ENCODE measurements around the gene FLNC.
A peak's percentile ranks its signal among the peaks of the same experiment; 100 is the strongest.

Gene FLNC, protein sequence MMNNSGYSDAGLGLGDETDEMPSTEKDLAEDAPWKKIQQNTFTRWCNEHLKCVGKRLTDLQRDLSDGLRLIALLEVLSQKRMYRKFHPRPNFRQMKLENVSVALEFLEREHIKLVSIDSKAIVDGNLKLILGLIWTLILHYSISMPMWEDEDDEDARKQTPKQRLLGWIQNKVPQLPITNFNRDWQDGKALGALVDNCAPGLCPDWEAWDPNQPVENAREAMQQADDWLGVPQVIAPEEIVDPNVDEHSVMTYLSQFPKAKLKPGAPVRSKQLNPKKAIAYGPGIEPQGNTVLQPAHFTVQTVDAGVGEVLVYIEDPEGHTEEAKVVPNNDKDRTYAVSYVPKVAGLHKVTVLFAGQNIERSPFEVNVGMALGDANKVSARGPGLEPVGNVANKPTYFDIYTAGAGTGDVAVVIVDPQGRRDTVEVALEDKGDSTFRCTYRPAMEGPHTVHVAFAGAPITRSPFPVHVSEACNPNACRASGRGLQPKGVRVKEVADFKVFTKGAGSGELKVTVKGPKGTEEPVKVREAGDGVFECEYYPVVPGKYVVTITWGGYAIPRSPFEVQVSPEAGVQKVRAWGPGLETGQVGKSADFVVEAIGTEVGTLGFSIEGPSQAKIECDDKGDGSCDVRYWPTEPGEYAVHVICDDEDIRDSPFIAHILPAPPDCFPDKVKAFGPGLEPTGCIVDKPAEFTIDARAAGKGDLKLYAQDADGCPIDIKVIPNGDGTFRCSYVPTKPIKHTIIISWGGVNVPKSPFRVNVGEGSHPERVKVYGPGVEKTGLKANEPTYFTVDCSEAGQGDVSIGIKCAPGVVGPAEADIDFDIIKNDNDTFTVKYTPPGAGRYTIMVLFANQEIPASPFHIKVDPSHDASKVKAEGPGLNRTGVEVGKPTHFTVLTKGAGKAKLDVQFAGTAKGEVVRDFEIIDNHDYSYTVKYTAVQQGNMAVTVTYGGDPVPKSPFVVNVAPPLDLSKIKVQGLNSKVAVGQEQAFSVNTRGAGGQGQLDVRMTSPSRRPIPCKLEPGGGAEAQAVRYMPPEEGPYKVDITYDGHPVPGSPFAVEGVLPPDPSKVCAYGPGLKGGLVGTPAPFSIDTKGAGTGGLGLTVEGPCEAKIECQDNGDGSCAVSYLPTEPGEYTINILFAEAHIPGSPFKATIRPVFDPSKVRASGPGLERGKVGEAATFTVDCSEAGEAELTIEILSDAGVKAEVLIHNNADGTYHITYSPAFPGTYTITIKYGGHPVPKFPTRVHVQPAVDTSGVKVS (N-terminal part only)

DNA sequence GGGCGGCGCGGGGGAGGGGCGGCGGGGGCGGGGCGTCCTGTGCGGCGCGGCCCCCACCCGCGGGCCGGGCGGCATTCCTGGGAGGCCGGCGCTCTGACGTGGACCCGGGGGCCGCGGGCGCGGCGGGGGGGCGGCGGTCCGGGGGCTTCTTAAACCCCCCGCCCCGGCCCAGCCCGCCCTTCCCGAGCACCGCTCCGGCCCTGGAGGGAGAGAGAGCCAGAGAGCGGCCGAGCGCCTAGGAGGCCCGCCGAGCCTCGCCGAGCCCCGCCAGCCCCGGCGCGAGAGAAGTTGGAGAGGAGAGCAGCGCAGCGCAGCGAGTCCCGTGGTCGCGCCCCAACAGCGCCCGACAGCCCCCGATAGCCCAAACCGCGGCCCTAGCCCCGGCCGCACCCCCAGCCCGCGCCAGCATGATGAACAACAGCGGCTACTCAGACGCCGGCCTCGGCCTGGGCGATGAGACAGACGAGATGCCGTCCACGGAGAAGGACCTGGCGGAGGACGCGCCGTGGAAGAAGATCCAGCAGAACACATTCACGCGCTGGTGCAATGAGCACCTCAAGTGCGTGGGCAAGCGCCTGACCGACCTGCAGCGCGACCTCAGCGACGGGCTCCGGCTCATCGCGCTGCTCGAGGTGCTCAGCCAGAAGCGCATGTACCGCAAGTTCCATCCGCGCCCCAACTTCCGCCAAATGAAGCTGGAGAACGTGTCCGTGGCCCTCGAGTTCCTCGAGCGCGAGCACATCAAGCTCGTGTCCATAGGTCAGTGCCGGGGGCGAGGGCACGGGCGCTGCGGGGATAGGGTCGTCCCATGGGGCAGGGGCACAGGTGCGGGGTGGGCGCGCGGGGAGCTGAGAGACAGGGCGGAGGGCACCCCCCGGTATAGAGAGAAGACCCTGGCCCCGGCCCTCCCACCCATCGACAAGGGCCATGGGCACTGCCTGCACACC lies at the start of gene FLNC:
FLNC (plus strand) TSS at position 176 of the 947 bp plus-strand sequence; CDS start at position 408, 232 bp downstream.
- peak in 1 of 2 experiments; percentile 12 for DNase-seq (ENCODE audit: low read depth in 2 of 2)

DNA sequence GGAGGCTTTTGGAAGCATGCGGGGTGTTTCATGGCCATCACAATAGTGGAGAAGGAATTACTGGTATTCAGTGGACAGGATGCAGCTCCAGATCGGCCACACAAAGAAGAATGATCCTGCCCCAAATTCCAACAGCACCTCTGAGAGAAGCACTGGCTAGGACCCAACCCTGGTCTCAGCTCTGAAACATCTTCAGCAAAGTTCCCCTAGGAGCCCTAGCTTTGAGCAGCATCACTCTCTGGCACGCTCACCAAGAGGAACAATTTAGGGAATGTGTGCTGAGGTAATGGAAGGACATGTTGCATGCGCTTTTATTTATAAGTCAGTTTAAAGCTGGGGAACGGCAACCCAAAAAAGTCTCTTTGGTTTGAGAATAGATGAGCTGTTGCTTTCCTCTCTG lies 49.1 kb upstream of the FLNC start:
- DNase-seq (ENCODE audit: low read depth in 2 of 2), result no peak

DNA sequence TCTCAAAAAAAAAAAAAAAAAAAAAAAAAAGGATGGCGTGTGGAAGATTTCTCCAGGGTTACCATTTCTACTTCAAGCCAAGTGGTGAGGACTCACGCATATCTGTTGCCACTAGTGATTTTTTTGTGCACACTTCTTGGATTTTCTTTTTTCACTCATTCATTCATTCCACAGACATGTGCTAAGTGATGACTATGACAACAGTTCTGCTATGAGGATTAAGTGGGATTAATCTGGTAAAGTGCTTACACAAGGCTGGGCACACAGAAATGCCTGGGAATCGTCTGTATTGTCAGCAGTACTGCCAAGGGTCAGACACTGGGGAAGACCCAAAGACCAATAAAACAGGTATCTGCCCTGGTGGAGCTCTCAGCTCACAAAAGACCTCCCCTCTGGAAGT lies 48.4 kb upstream of the FLNC start:
- DNase-seq (ENCODE audit: low read depth in 2 of 2), result no peak

DNA sequence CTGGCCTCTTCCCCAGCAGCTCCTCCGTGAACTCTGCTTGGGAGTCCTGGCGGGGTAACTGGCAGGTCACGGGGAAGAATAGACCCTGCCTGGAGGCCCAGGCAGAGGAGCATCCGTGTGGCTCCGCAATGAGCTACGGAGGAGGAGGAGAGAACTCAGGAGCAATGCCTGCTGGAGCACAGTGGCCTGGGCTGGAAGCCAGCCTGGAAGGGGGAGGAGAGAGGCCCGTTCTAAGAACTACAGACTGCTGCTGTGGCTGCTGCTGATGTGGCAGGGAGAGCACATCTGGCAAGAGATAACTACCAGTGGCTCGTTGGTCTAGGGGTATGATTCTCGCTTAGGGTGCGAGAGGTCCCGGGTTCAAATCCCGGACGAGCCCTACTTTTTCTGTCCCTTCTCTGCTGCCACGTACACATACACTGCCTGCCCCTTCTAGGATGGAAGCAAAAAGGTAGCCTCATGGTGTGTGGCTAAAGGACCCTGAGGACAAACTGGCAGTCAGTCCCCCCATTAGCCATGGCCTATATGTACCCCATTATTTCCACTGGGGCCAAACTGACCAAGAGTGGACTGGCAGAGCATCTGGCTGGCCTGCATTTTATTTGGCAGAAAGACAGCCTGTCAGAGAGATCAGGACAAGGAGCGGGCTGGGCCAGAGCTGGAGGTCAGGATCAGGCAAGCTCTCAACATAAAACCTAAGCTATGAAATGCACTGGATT lies 46.9 kb upstream of the FLNC start:
- DNase-seq (ENCODE audit: low read depth in 2 of 2), result no peak

DNA sequence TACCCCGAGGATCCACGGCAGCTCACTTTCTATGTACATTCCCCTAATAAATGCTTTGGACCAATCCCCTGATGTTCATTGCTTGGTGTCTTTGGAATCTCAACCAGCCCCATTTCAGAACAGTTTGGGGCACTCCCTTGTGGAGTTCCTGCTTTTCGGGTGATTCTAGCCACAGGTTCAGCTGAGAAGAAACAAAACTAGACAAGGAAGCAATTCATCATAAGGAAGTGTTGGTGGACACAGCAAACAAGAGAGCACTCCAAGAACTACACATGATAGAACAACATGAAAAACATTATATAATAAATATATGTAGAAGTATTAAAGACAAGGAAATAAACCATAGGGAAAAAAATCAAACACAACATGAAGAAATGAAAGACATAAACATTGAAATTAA lies 44.5 kb upstream of the FLNC start:
- DNase-seq (ENCODE audit: low read depth in 2 of 2), result no peak

DNA sequence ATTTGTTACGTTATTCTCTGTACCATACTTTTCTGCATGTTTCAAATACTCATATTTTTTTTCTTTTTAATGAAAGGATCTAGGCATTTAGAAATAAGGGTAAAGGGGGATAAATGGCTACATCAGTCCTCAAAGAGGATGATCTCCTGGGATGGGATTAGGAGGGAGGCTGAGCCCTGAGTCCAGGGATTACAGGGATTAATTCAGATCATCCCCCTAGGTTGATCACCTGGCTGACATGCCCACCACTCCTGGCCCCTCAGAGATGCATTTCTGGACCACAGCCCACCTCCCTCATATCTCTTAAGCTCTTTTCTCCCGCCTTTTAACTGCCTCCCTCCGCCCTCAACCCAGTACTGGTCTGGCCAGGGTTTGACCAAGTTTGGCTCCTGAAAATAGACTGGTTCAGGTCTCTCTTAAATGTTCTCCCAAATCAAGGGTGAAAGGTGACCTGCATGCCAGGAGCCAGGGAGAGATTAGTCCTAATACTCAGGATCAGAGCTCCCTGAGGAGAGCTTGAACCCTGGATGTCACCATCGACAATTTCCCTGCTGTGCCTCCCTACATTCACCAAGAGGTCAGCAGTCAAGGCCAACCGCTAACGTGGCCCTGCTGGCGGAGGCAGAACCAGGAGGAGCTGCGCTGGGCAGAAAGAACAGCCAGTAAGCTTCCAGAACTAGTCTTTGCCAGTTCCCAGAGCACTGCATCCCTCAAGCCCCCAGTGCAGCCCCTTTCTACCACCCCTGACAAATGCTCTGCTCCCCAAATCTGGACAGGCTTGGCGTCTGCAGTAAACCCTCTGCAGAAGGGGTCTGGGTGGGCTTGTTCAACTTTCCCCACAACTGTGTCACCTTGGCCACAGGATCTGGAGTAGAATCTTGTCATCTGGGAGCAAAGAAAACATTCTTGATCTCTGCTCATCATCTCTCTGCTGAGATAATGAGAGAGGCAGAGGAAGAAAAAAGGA lies 41.5 kb upstream of the FLNC start:
- DNase-seq (ENCODE audit: low read depth in 2 of 2), result no peak

DNA sequence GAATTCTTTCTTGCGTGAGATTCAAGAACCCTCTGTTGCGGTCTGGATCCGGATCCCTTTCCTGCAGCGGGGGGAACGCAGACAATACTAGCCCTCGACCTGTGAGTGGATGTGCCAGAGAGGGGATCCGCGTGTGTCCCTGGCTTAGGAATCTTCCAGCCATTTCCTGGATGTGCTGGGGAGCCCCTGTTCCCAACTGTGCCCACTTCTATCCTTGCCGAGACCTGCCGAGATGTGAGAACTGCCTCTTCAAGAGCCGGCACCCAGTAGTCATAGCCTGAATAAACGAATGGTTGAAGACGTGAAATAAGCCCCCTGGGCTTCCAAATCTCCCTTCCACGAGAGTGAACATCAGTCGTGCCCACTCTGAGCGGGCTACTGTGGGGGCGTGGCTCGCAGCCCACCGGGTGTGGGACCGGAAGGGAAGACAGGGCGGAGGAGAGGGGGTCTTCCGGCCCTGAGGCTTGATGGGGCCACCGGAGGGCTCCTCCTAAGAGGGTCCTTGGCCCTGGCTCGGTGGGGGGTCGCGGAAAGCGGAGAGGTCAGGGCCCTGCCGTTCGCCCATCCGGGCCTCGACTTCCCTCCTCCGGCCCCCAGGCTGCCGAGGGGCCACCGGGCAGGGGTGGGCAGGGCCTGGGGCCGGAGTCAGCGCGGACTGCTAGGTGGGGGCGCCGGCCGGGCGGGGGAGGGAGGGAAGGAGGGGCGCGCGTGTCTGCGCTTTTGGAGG lies 39.7 kb upstream of the FLNC start:
- no peak for DNase-seq (ENCODE audit: low read depth in 2 of 2)

DNA sequence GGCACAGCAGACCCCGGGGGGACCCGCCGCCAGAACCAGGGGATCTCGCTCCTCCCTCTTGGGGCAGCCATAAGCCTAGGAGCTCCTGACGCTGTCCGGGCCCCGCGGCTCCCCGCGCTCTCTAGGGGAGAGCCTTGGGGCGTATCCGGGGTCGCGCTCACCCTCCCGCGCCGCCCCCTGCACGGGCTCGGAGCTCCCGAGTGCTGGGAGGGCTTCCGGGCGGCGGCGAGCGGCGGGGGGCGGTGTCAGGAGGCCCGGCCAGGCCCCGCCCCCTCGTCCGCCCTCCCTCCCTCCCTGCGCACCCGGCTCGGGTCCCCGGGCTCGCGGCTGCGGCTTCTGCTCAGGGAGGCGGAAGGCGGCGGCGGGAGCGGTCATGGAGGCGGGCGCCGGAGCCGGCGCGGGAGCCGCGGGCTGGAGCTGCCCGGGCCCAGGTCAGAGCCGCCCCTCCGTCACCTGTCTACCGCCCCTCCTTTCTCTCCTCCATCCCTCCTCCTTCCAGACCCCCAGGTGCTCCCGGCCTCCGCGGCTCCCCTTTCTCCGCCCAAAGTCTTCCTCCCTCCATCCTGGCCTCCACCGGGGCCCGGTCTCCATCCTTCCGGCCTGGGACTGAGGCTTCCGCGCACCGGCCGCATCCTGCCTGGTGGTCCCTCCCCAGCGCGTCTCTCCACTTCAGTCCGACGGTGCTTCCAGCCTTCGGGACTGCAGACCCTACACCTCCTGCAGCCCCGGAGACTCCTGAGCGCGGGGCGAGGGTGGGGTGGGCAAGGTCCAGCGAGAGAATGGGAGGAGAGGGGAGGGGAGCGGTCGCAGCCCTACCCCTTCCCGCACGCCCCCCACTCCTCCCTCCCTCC lies 38.9 kb upstream of the FLNC start, which contains the start of gene CCDC136:
CCDC136 (plus strand) TSS at position 848 of the 851 bp plus-strand sequence. CDS start 444 bp downstream, outside the sequence.
- DNase-seq (ENCODE audit: low read depth in 2 of 2), result peak; percentile 49 to 75

DNA sequence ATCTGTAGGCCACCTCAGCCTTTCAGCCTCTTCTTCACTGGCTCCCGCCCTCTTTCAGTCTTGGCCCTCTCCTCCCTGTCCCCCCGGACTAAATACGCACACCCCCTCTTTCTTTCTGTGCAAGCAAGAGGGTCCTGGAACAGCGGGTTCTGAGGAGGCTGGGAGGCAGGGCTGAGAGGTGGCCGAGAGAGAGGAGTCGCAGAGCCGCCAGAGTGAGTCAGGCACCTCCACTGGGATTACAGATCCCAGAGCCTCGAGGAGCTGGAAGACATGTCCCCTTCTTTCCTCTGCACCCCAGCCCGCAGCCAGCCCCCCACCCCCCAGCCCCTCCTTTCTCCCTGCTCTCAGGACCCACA lies 38.3 kb upstream of the FLNC start:
- DNase-seq (ENCODE audit: low read depth in 2 of 2), result no peak

DNA sequence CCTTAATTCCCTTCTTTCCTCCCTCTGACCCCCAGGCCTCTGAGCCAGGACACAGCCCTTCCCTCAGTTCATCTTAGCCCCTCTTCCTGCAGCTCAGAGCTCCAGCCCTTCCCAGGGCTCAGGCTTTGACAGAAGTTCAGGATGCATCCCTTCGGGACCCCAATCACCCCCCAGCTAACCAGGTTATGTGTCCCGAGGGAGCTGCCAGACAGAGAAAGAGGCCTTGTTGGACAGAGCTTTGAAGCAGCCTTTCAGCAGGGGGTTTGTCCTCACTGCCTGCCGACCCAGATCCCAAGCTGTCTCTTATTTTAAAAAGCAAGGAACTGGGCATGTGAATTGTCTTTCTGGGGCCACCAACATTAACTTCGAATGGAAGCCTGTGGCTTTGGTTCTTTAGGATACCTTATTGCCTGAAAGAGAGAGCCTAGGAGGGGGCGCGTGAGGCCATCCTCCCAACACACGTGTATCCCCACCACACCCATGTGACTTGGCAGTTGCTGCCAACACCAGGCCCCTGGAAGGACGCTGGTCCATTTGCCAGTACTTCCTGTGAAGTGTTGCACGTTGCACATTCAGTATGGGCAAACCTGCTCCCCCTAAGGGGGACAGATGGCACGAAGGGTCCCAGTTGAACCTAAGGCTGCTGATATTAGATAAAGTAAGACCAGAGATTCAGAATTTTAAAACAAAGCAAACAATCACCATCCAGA lies 37.6 kb upstream of the FLNC start:
- no peak for DNase-seq (ENCODE audit: low read depth in 2 of 2)

DNA sequence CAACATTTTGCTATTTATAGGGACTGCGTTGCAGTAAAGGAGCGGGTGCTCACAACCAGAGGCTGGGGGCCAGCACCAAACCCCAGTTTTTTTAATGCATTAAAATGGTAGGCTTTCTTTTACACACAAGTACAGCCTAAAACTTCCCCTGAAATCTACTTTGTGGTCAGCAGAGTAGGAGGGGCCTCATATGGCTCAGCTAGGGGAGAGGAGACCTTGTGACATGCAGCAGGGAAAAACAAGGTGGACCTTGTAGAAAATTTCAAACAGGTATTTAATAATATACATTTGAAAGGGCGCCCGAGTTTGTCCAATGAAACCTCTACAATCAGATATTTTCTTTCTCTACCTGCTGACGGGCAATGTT lies 37.0 kb upstream of the FLNC start:
- DNase-seq (ENCODE audit: low read depth in 2 of 2), result no peak

DNA sequence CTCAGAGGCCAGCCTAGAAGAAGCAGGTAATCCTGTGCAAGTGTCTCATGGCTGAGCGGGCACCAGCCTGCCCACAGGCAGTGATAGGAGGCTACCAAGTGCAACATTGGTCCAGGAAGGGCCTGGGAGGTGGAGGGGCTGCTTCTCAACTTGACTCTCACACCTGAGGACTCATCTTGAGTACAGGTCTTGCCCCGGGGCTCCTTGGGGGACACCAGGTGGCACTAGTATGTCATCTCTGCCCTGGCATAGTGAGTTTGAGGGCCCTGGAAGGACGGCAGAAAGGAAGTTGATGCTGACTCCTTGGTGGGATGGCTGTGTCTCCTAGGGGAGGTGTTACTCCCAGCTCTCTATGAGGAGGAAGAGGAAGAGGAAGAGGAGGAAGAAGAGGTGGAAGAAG lies 36.2 kb upstream of the FLNC start:
- no peak for DNase-seq (ENCODE audit: low read depth in 2 of 2)

DNA sequence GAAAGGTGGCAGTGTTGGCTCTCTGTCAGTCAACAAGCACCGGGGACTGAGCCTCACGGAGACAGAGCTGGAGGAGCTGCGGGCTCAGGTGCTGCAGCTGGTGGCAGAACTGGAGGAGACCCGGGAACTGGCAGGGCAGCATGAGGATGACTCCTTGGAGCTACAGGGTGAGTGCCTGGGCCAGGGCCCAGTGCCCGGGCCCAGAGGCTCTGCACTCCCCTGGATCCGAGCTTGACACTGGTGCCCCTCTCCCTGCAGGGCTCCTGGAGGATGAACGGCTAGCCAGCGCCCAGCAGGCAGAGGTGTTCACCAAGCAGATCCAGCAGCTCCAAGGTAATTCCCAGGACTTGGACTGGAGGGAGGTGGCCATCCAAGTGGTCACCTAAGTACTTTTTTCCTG lies 35.8 kb upstream of the FLNC start:
- DNase-seq (ENCODE audit: low read depth in 2 of 2), result no peak

DNA sequence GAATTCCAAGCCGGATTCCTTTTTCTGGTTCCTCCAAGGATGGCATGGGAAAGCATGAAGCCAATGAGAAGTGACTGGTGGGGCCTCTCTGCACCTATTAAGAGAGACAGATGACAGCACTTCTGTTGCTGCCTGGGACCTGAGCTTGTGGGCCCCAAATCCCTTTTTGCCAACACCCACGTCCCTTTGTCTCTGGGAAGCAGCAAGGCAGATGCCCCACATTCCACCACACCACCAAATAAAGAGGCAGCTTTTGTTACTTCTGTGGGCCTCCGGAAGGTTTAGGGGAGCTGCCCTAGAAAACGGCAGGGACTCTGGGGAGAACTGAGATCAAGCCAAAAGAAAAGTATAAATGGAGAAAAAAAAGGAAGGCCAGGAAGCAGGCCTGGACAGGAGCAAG lies 35.1 kb upstream of the FLNC start:
- no peak for DNase-seq (ENCODE audit: low read depth in 2 of 2)

DNA sequence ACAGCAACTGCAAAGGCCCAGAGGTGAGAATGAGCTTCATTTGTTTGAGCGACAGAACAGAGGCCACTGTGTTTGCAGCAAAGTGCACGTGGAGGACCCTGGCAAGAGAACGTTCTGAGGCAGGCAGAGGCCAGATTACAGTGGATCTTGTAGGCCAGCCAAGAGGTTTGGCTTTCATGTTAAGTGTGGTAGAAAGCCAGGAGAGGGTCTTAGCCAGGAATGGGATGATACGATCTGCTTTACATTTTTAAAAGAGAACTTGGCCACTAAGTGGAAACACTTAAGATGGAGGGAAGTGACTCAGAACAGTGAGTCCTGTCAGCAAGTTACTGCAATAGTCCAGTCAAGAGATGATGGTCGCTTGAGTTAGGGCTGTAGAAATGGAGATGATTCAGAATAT lies 33.9 kb upstream of the FLNC start:
- DNase-seq (ENCODE audit: low read depth in 2 of 2), result no peak

DNA sequence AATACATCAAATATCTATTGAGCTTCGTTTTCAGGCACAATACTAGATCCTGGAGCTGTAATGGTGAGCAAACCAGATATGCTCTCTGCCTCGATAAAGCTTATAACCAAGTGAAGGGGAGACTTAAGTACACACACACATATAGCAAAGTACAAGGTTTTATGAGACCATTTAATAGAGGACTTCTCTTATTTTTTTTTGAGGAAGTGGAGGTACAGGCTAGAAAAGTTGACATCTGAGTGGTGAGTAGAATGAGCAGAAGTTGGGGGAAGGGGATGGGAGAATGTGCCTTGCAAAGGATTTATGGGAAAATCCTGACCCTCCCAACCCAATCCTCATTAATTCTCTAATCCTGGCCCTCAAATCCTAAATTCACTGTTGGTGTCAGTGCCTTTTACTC lies 30.8 kb upstream of the FLNC start:
- DNase-seq (ENCODE audit: low read depth in 2 of 2), result no peak

DNA sequence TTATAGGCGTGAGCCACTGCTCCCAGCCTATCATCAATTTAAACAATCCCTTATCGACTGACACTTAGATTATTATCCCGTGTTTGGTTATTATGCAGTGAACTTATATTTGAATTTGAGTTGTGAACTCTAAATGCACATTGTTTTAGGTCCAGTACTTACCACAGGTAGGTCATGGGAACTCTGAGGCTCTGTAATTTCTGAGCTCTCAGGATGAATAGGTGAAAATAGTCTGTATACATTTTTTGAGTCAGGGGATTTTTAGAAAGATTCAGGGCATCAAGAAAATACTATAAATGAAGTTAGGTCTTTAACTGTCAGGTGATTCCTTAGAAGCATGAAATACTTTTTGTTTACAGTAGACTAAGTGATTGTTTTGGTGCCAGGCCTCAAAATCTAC lies 29.6 kb upstream of the FLNC start:
- no peak for DNase-seq (ENCODE audit: low read depth in 2 of 2)
